ENCODE results near the gene PCP2. TPM values are rescaled to one million over a fixed set of nuclear protein-coding genes. Genes with fewer than 3 reads are reported as not detected.

Gene PCP2
- total RNA-seq, 2 donors from 2014 or later: not detected

DNA sequence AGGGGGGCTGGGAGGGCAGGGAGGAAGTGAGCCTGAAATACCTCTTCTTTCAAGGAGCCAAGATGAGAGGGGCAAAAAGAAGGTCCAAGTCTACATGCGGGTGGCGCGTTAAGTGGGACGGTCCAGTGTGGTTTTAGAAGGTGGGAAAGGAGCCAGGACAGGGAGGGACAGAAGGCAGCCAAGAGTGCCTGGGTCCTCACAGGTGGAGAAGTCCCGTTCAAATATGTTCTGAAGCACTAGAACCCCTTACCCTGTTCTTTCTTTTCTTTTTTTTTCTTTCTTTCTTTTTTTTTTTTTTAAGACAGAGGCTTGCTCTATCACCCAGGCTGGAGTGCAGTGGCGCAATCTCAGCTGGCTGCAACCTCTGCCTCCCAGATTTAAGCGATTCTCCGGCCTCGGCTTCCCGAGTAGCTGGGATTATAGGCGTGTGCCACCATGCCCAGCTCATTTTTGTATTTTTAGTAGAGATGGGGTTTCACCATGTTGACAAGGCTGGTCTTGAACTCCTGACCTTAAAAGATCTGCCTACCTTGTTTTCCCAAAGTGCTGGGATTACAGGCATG, 30.5 kb downstream of the PCP2 start:
- no peaks in the 10 kb centered on the region for H3K36me3 ChIP-seq
- H3K4me3 ChIP-seq: no peak overlapping the region
- TF ChIP-seq, protein P1, sequence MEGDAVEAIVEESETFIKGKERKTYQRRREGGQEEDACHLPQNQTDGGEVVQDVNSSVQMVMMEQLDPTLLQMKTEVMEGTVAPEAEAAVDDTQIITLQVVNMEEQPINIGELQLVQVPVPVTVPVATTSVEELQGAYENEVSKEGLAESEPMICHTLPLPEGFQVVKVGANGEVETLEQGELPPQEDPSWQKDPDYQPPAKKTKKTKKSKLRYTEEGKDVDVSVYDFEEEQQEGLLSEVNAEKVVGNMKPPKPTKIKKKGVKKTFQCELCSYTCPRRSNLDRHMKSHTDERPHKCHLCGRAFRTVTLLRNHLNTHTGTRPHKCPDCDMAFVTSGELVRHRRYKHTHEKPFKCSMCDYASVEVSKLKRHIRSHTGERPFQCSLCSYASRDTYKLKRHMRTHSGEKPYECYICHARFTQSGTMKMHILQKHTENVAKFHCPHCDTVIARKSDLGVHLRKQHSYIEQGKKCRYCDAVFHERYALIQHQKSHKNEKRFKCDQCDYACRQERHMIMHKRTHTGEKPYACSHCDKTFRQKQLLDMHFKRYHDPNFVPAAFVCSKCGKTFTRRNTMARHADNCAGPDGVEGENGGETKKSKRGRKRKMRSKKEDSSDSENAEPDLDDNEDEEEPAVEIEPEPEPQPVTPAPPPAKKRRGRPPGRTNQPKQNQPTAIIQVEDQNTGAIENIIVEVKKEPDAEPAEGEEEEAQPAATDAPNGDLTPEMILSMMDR (IDR thresholded peaks at IDR 0.05): no peak
- H3K4me1 ChIP-seq: no peaks in the 10 kb centered on the region
- DNase-seq (ENCODE audit: low spot score): no peak
- H3K27ac ChIP-seq: no peak overlapping the region
- H3K27me3 ChIP-seq: no peaks in the 10 kb centered on the region
- H3K9me3 ChIP-seq: no peaks in the 10 kb centered on the region

DNA sequence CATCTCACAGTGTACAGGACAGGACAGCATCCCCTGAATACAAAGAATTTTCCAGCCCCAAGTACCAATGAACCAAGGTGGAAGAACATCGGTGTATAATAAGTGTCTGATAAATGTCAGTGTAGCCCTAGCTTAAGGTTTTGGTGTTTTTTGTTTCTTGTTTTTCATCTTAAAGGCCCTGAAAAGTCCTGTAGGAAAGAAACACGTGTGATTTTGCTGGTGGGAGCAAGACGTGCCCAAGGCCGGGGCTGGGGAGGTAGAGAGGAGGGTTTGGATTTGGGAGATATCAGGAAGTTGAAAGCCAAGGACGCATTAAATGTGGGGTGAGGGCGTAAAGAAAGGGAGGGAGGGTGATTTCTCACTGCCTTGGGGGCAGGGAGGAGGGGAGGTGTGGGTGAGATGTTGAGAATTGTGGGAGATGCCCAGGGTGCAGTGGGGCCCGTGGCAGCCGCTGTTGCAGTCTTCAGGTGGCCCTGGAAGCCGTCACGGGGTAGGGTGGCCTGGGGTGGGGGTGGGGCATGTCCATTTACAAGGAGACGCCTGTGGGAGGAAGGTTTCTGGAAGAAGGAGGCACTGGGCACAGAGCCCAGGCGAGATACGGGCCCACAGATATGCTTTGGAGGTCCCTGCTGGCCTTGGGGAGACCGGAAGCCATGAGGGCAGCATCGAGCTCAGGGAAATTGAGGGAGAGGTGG, 31.1 kb downstream of the PCP2 start:
- no peaks in the 10 kb centered on the region for H3K4me1 ChIP-seq
- no peaks in the 10 kb centered on the region for H3K27me3 ChIP-seq
- H3K9me3 ChIP-seq: no peaks in the 10 kb centered on the region
- H3K36me3 ChIP-seq: no peaks in the 10 kb centered on the region
- no peak overlapping the region for H3K4me3 ChIP-seq
- H3K27ac ChIP-seq: no peak overlapping the region
- DNase-seq (ENCODE audit: low spot score): no peak
- TF ChIP-seq, protein P1 (IDR thresholded peaks at IDR 0.05): no peak

DNA sequence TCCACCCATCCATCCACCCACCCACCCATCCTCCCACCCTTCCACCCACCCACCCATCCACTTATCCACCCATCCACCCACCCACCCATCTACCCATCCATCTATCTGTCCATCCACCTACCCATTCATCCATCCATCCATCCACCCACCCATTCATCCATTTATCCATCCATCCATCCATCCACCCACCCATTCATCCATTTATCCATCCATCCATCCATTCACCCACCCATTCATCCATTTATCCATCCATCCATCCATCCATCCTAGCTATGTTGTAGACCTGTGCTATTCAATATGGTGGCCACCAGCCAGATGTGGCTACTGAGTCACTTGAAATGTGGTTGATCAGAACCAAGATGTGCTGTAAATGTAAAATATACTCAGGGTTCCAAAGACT, 32.8 kb downstream of the PCP2 start:
- Histone ChIP-seq H3K36me3 (no peaks in the 10 kb centered on the region), H3K27me3 (no peaks in the 10 kb centered on the region), H3K9me3 (no peaks in the 10 kb centered on the region), H3K4me1 (peaks cover 0 to 4% of the 10 kb centered on the region in 2 donors), H3K27ac (no peak overlapping the region), H3K4me3 (no peak overlapping the region)
- DNase-seq (ENCODE audit: low spot score): no peak
- TF ChIP-seq, protein P1 (IDR thresholded peaks at IDR 0.05): no peak

DNA sequence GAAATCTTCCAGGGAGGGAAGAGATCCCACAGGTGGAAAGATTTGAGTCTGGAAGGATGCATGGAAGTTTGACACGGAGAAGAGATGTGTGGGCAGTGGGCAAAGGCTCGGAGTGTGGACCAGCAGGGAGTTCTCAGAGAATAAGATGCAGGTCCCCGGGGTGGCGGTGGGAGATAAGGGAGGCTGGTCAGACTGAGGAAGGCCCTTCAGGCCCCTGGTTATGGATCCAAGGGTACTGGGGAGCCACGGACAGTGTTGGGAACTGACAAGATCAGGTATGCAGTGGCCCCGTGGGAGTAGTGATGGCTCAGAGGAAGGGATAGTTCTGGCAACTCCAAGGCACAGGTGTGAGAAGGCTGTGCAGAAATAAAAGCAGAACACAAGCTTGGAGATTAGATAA, 35.3 kb downstream of the PCP2 start:
- H3K4me3 ChIP-seq: no peak overlapping the region
- H3K27ac ChIP-seq: no peak overlapping the region
- H3K4me1 ChIP-seq: peaks cover 0 to 4% of the 10 kb centered on the region in 2 donors
- H3K27me3 ChIP-seq: no peaks in the 10 kb centered on the region
- TF ChIP-seq, protein P1 (IDR thresholded peaks at IDR 0.05): no peak
- no peaks in the 10 kb centered on the region for H3K9me3 ChIP-seq
- no peak for DNase-seq (ENCODE audit: low spot score)
- no peaks in the 10 kb centered on the region for H3K36me3 ChIP-seq

DNA sequence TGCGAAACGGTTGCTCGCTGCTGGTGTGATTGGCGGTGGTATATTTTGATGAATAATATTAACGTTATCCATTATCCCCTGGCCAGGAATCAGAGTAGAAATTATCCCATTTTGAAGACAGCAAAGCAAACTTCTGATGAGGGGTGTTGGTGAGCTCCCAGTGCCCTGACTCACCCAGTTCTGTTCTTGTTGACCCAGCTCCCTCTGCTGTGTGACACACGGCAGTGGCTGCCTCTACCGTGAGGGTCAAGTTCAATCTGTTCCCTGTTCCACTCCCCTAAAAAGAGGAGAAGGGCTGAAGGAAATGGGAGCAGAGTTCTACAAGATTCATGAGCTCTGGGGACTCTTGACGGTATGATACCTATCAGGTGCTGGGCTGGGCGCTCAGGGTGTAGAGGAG, 35.8 kb downstream of the PCP2 start:
- Histone ChIP-seq H3K27me3 (no peaks in the 10 kb centered on the region), H3K4me3 (no peak overlapping the region), H3K27ac (no peak overlapping the region), H3K4me1 (peaks cover 0 to 4% of the 10 kb centered on the region in 2 donors), H3K36me3 (no peaks in the 10 kb centered on the region), H3K9me3 (no peaks in the 10 kb centered on the region)
- DNase-seq (ENCODE audit: low spot score): no peak
- TF ChIP-seq, protein P1 (IDR thresholded peaks at IDR 0.05): no peak

Data from right atrium auricular region (tissue), 2 donors.